ENCODE results near the gene ARPC1B. TPM values are rescaled to one million over a fixed set of nuclear protein-coding genes. Genes with fewer than 3 reads are reported as not detected.
"Not testable (repeated sequence)": the region's sequence is repeated elsewhere in the genome, so short reads cannot be mapped to it uniquely, and the experiment has no call there.

The ARPC1B gene
- total RNA-seq, 1 experiment from 2014 or later: 381 TPM

DNA sequence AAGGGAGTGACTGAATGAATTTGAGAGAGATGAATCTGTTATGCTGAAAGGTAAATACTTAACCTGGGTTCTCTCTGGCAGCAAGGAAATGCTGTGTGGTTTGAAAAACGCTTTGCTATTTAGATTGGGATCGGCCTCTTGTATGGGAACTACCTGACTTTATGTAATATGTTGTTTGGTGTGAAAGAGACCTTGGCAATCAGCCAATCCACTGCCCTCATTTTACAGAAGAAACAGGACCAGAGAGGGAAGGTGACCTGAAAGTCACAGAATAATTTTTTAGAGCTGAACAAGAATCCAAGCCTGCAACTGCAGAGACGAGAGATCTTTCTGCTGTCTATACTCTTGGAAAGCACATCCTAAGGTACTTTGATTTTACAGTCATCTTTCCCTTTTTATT, 35.3 kb downstream of the ARPC1B start:
- H3K36me3 ChIP-seq (ENCODE audit: low read depth, low read length): peaks cover 38% of the 10 kb centered on the region
- no peaks in the 10 kb centered on the region for H3K9me3 ChIP-seq (ENCODE audit: low read length)
- H3K9ac ChIP-seq (ENCODE audit: low read length): peak overlapping the region; percentile 98
- peaks cover 13% of the 10 kb centered on the region for H4K20me1 ChIP-seq (ENCODE audit: low read length)
- no peak overlapping the region for H3K27ac ChIP-seq (ENCODE audit: low read length)
- peaks cover 22% of the 10 kb centered on the region for H3K4me1 ChIP-seq (ENCODE audit: insufficient read depth, low read length)
- H3K4me3 ChIP-seq (ENCODE audit: low read length): peak overlapping the region; percentile 90
- BruUV-seq (replicated peaks): no TSS peak
- no peak for ATAC-seq
- H3K9me2 ChIP-seq (replicated peaks; ENCODE audit: low read length): no peaks in the 10 kb centered on the region
- H3K4me2 ChIP-seq (ENCODE audit: low read length): peak overlapping the region; percentile 91
- no peak for DNase-seq
- H3K27me3 ChIP-seq (ENCODE audit: low read length): no peaks in the 10 kb centered on the region
- H2AFZ ChIP-seq (ENCODE audit: low read length): no peak overlapping the region
- TF ChIP-seq EZH2 (IDR thresholded peaks at IDR 0.05; ENCODE audit: low read length, unreplicated experiment): no peak
- no peak for TF ChIP-seq EZH2phosphoT487 (IDR thresholded peaks at IDR 0.05; ENCODE audit: borderline replicate concordance, low read length)
- TF ChIP-seq CTCF (conservative IDR thresholded peaks at IDR 0.05; ENCODE audit: low read depth, low read length): no peak
- intact Hi-C loops (cut with micrococcal nuclease): loop anchor here (2.0 to 5.0 kb wide), 2 partner anchors 29 to 672 kb away; partner anchors contain the start of genes CPSF4, PTCD1 and ZNF3
- H3F3A ChIP-seq (ENCODE audit: low read length, unreplicated experiment): no peaks in the 10 kb centered on the region
- CTCF ChIA-PET: no interaction called here
- peaks cover 62% of the 10 kb centered on the region for H3K79me2 ChIP-seq (ENCODE audit: low read length)
- POLR2A ChIA-PET (ENCODE audit: unreplicated experiment): no interaction called here

DNA sequence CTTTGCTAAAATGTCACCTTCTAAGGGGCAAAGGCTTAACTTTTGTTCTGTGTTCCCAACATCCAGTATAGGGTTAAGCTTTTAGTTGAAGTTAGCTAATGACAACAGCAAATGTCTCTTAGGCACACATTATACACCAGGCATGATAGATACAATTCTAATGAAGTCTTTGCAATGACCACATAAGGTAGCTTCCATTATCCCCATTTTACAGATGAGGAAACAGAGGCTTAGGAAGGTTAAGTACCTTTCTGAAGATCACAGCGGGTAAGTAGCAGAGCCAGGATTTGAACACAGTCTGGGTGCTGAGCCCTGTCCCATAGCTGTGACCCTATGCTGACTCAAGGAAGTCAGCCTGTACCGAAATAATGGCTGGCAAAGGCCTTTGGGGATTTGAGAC, 36.1 kb downstream of the ARPC1B start:
- Histone ChIP-seq H3K27ac (ENCODE audit: low read length) (no peak overlapping the region), H3K36me3 (ENCODE audit: low read depth, low read length) (peaks cover 41% of the 10 kb centered on the region), H3K79me2 (ENCODE audit: low read length) (peaks cover 54% of the 10 kb centered on the region), H3K9ac (ENCODE audit: low read length) (no peak overlapping the region), H3K4me1 (ENCODE audit: insufficient read depth, low read length) (peaks cover 22% of the 10 kb centered on the region), H2AFZ (ENCODE audit: low read length) (no peak overlapping the region), H3K4me3 (ENCODE audit: low read length) (no peak overlapping the region; the same call in 1 of the 2 replicates), H4K20me1 (ENCODE audit: low read length) (peaks cover 13% of the 10 kb centered on the region), H3F3A (ENCODE audit: low read length, unreplicated experiment) (no peaks in the 10 kb centered on the region), H3K9me2 (replicated peaks; ENCODE audit: low read length) (no peaks in the 10 kb centered on the region), H3K4me2 (ENCODE audit: low read length) (peak overlapping the region; percentile 91; the same call in 1 of the 2 replicates), H3K27me3 (ENCODE audit: low read length) (no peaks in the 10 kb centered on the region), H3K9me3 (ENCODE audit: low read length) (no peaks in the 10 kb centered on the region)
- intact Hi-C loops (cut with micrococcal nuclease): no loop called here
- ChIA-PET POLR2A (ENCODE audit: unreplicated experiment) (no interaction called here), CTCF (no interaction called here)
- no peak for DNase-seq
- TF ChIP-seq EZH2 (IDR thresholded peaks at IDR 0.05; ENCODE audit: low read length, unreplicated experiment): no peak
- TF ChIP-seq EZH2phosphoT487 (IDR thresholded peaks at IDR 0.05; ENCODE audit: borderline replicate concordance, low read length): no peak
- TF ChIP-seq CTCF (conservative IDR thresholded peaks at IDR 0.05; ENCODE audit: low read depth, low read length): no peak
- ATAC-seq: no peak
- BruUV-seq (replicated peaks): no TSS peak

- ATAC-seq; H3K9me2 ChIP-seq (replicated peaks; ENCODE audit: low read length); H3K4me2 ChIP-seq (ENCODE audit: low read length); BruUV-seq (replicated peaks); H3K9ac ChIP-seq (ENCODE audit: low read length); H3F3A ChIP-seq (ENCODE audit: low read length, unreplicated experiment); H3K27me3 ChIP-seq (ENCODE audit: low read length); H3K4me3 ChIP-seq (ENCODE audit: low read length); H3K9me3 ChIP-seq (ENCODE audit: low read length); H4K20me1 ChIP-seq (ENCODE audit: low read length); H3K4me1 ChIP-seq (ENCODE audit: insufficient read depth, low read length); H3K79me2 ChIP-seq (ENCODE audit: low read length); H3K27ac ChIP-seq (ENCODE audit: low read length); intact Hi-C loops (cut with micrococcal nuclease); H2AFZ ChIP-seq (ENCODE audit: low read length): not testable (repeated sequence)
- peaks cover 60% of the 10 kb centered on the region for H3K36me3 ChIP-seq (ENCODE audit: low read depth, low read length)
- CTCF ChIA-PET: interaction anchor here (0.7 kb wide), 2 partner anchors 40 to 637 kb away, joined by 7 to 9 read pairs; no protein-coding TSS in a partner anchor
- peak; percentile 49 for TF ChIP-seq CTCF (conservative IDR thresholded peaks at IDR 0.05; ENCODE audit: low read depth, low read length)
- POLR2A ChIA-PET (ENCODE audit: unreplicated experiment): interaction anchor here (0.6 kb wide), 2 partner anchors 472 to 580 kb away, joined by 4 to 6 read pairs; no protein-coding TSS in a partner anchor
- peak; percentile 69 for DNase-seq
Measured at GRCh38 chr7:99415513-99416127, 41.1 kb downstream of the ARPC1B start.
